Stimulated activated effector memory CD8-positive, alpha-beta T cell treated with anti-CD3 and anti-CD28 coated beads, Interleukin-12 subunit alpha, Interleukin-12 subunit beta, amount 100 ng/mL, for 72 hours (primary cell): Measurements from ENCODE around the gene ARMC12.

Experiments used
- ATAC-seq: fragments of 150-1000 bp; cut with Tn5 transposase; 2 replicates; pipeline ENCODE4 v1.10.0; 2021
- DNase-seq, 2 donors: peaks; one replicate each; pipeline ENCODE4 v3.0.0; 2021 to 2022; ENCODE audit warnings: low spot score in 2 of 2
- H3K27ac Mint-ChIP-seq: one replicate; pipeline ENCODE4 v1.8.0; 2022; ENCODE audit warnings: mild to moderate bottlenecking, mixed read lengths
- H3K36me3 Mint-ChIP-seq: one replicate; pipeline ENCODE4 v1.8.0; 2022; ENCODE audit warnings: mild to moderate bottlenecking, mixed read lengths
- H3K4me1 Mint-ChIP-seq: one replicate; pipeline ENCODE4 v1.8.0; 2022; ENCODE audit warnings: mixed read lengths
- H3K4me3 Mint-ChIP-seq: one replicate; pipeline ENCODE4 v1.8.0; 2022; ENCODE audit warnings: mild to moderate bottlenecking, mixed read lengths
- H3K9me3 Mint-ChIP-seq: one replicate; pipeline ENCODE4 v1.8.0; 2022; ENCODE audit warnings: mixed read lengths

The ARMC12 gene

DNA sequence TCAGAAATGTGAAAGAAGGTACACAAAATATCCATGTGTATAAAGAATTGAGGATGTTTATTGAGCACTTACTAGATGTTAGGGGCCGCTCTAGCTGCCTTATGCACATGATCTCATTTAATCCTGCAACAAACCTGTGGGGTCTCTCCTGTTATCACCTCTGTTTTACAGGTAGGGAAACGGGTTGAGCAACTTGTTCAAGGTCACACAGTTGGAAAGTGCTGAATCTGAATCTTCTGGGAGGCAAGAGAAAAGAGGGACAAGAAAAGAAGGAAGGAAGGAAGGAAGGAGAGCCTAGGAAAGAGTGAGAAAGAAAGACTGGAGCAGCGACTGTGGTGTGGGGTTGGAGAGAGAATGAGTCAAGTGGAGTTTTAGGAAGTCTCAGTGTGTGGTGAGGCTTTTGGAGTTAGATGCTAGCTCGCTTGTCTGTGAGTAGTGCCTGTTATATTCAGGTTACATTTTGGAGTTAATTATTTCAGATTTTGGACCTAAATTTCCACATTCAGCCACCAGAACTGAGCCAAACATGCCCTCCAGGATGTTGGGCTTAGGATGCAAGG lies 51.7 kb downstream of the ARMC12 start:
- Mint-ChIP-seq H3K36me3 (no peaks in the 10 kb centered on the region), H3K9me3 (no peaks in the 10 kb centered on the region), H3K4me1 (no peaks in the 10 kb centered on the region), H3K4me3 (no peak overlapping the region), H3K27ac (no peak overlapping the region)
- no peak for DNase-seq
- ATAC-seq = no peak

DNA sequence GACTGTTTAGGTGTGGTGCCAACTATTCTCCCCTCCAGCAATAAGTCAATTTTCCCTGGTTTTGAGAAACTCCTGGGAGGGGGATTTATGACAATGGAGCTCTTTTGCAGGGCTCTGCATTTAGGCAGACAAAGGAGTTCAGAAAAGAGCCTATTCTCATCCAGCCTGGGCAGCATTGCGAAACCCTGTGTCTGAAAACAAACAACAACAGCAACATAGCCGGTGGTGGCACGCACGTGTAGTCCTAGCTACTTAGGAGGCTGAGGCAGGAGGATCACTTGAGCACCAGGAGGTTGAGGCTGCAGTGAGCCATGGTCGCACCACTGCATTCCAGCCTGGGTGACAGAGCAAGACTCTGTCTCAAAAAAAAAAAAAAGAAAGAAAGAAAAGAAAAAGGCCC lies 53.9 kb downstream of the ARMC12 start:
- no peak overlapping the region for H3K4me3 Mint-ChIP-seq
- ATAC-seq = no peak
- no peaks in the 10 kb centered on the region for H3K4me1 Mint-ChIP-seq
- no peaks in the 10 kb centered on the region for H3K9me3 Mint-ChIP-seq
- no peak for DNase-seq
- H3K36me3 Mint-ChIP-seq = no peaks in the 10 kb centered on the region
- no peak overlapping the region for H3K27ac Mint-ChIP-seq

DNA sequence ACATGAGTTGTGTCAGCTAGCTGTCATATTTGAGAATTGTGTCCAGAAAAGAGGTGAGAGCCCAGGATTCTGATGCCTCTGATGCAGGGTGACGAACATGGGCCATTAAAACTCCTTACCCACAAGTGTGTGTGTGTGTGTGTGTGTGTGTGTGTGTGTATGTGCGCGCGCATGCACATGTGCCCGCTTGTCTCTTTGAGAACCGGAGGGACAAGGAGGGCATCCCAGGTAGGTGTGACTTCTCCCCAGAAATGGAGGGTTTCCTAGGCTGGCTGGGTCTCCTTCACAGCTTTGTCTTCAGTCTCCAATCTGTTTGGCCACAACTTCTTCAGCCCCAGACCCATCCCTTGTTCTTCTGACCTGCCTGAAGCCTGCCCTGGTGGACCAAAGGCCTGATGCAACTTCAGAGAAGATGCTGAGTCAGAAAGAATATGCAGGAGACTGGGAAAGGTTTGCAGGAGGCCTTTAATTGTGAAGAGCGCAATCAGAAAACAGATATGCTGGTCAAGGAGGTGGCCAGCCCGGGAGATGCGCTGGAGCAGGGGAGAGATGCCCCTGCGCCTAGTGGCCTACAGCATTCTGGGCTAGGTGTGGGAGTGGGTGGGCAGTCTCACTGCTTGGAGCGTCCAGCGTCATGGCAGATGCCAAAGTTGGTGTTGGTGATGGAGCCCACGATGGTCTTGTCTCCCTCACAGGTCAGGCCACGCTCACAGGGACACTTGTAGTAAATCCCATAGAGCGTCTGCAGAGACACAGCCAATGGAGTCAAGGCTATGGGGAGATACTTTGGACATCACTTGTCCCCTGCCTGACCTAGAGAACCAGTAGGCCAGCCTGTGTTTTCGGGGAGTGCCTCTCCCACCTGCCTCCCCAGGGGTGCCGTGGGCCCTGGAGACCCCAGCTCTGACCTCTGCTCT lies 58.0 kb downstream of the ARMC12 start:
- no peaks in the 10 kb centered on the region for H3K36me3 Mint-ChIP-seq
- no peak for DNase-seq
- no peak overlapping the region for H3K4me3 Mint-ChIP-seq
- ATAC-seq = no peak
- H3K9me3 Mint-ChIP-seq = no peaks in the 10 kb centered on the region
- H3K4me1 Mint-ChIP-seq = no peaks in the 10 kb centered on the region
- no peak overlapping the region for H3K27ac Mint-ChIP-seq

DNA sequence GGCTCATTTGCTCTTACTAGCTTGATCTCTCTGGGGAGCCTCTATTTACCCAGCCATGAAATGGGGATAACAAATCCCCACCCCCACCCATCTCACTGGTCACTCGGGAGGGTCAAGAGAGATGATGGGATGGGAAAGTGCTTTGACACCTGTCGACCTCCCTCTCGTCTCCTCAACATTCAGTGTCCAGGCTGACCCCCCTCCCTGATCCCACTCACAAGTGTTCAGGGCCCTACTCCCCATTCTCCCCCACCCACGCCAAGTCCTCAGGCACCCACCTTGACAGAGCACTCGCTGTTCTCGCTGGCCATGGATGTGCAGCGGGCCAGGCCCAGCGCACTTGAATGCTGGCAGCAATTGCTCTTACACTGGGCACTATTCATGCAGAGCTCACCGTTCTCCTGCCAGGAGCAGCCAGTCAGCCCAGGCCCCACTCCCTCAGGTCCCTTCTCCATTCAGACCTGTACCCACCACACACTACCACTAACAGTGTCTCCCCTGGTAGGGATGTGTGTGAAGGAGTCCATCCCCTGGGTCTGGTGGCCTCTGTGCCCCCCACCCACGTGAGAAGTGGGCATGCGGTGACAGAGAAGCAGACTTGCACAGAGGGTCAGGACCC lies 58.7 kb downstream of the ARMC12 start:
- Mint-ChIP-seq H3K9me3 (no peaks in the 10 kb centered on the region), H3K4me1 (no peaks in the 10 kb centered on the region), H3K27ac (no peak overlapping the region), H3K4me3 (no peak overlapping the region), H3K36me3 (no peaks in the 10 kb centered on the region)
- ATAC-seq (no peak), DNase-seq (no peak)

- DNase-seq (no peak), ATAC-seq (no peak)
- Mint-ChIP-seq H3K4me3 (no peak overlapping the region), H3K9me3 (no peaks in the 10 kb centered on the region), H3K27ac (no peak overlapping the region), H3K36me3 (no peaks in the 10 kb centered on the region), H3K4me1 (no peaks in the 10 kb centered on the region)
Observed at GRCh38 chr6:35796236-35796635, 59.4 kb downstream of the ARMC12 start.

DNA sequence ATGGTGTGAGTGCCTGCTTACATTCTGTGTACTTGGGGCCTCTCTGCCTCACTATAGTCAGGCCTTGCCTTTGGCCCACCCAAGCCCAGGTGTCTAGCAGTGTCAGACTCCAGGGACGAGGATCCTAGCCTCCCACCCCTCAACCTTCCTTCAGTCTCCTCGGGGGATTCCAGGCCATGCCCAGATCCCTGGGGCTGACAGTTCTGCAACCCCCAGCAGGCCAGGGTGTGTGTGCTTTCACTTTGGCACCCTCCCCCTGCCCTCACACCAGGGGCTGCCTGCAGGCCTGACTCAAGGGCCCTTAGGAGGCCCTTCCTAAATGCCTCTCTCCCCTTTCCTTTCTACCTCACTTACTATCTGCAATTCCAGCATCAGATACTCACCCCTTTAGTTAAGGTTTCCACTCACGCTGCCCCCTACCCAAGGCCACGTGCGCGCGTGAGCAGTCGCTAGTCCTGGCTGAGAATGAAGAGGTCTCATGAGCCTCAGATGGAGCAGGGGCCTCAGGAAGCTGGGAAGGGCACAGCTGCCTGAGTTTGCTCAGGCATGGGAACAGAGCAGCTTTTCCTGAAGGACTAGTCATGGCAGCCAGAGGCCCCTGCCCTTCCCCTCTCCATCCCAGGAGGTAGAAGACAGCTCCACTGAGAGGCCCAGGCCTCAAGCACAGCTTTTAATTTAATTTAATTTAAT lies 61.1 kb downstream of the ARMC12 start:
- Mint-ChIP-seq H3K9me3 (no peaks in the 10 kb centered on the region), H3K4me3 (no peak overlapping the region), H3K27ac (no peak overlapping the region), H3K36me3 (no peaks in the 10 kb centered on the region), H3K4me1 (no peaks in the 10 kb centered on the region)
- ATAC-seq (no peak), DNase-seq (no peak)
